ENCODE results near the gene LRRC51.

Gene LRRC51

GRCh38 chr11:72100009-72100408 lies 19.4 kb downstream of the LRRC51 start:
- H3K36me3 ChIP-seq = peaks cover 19% of the 10 kb centered on the region

GRCh38 chr11:72100462-72100861 lies 19.8 kb downstream of the LRRC51 start:
- no peak for DNase-seq
- H3K36me3 ChIP-seq = peaks cover 19% of the 10 kb centered on the region
- TF ChIP-seq CTCF (IDR thresholded peaks at IDR 0.05; ENCODE audit: low read depth, low read length) = no peak
- H3K4me1 ChIP-seq = peaks cover 6% of the 10 kb centered on the region; the same call in 1 of the 2 replicates
- no peaks in the 10 kb centered on the region for H3K27me3 ChIP-seq
- no peaks in the 10 kb centered on the region for H3K9me3 ChIP-seq
- no peak overlapping the region for H3K4me3 ChIP-seq (ENCODE audit: low read depth, low read length)

More at GRCh38 chr11:72100009-72100408, 19.4 kb downstream of the LRRC51 start:
- Histone ChIP-seq H3K4me1 (peaks cover 6% of the 10 kb centered on the region; the same call in 1 of the 2 replicates), H3K9me3 (no peaks in the 10 kb centered on the region), H3K4me3 (ENCODE audit: low read depth, low read length) (no peak overlapping the region), H3K27me3 (no peaks in the 10 kb centered on the region)
- TF ChIP-seq CTCF (IDR thresholded peaks at IDR 0.05; ENCODE audit: low read depth, low read length) = no peak
- no peak for DNase-seq

- Histone ChIP-seq H3K27me3 (no peaks in the 10 kb centered on the region), H3K4me3 (ENCODE audit: low read depth, low read length) (peak overlapping the region; percentile 95), H3K36me3 (peaks cover 19% of the 10 kb centered on the region), H3K4me1 (peaks cover 6% of the 10 kb centered on the region; the same call in 1 of the 2 replicates), H3K9me3 (no peaks in the 10 kb centered on the region)
- DNase-seq = no peak
- no peak for TF ChIP-seq CTCF (IDR thresholded peaks at IDR 0.05; ENCODE audit: low read depth, low read length)
Measured at GRCh38 chr11:72102162-72102561, 21.5 kb downstream of the LRRC51 start.

GRCh38 chr11:72102631-72102945 lies 21.9 kb downstream of the LRRC51 start:
- TF ChIP-seq CTCF (IDR thresholded peaks at IDR 0.05; ENCODE audit: low read depth, low read length) = no peak
- peaks cover 6% of the 10 kb centered on the region; the same call in 1 of the 2 replicates for H3K4me1 ChIP-seq
- H3K27me3 ChIP-seq = no peaks in the 10 kb centered on the region
- no peaks in the 10 kb centered on the region for H3K9me3 ChIP-seq
- H3K4me3 ChIP-seq (ENCODE audit: low read depth, low read length) = peak overlapping the region; percentile 95
- no peak for DNase-seq
- peaks cover 17% of the 10 kb centered on the region for H3K36me3 ChIP-seq

GRCh38 chr11:72102946-72103753 lies 22.5 kb downstream of the LRRC51 start, which contains the start of gene LAMTOR1:
LAMTOR1 (minus strand) TSS chr11:72103297; CDS start chr11:72103224, 73 bp downstream.
- no peaks in the 10 kb centered on the region for H3K27me3 ChIP-seq
- H3K36me3 ChIP-seq = peaks cover 12% of the 10 kb centered on the region
- peak within 1 kb of the TSS; percentile 95 for H3K4me3 ChIP-seq (ENCODE audit: low read depth, low read length)
- TF ChIP-seq CTCF (IDR thresholded peaks at IDR 0.05; ENCODE audit: low read depth, low read length) = peak; percentile 53
- peaks cover 6% of the 10 kb centered on the region; the same call in 1 of the 2 replicates for H3K4me1 ChIP-seq
- no peaks in the 10 kb centered on the region for H3K9me3 ChIP-seq
- DNase-seq = peak; percentile 100

- Histone ChIP-seq H3K9me3 (no peaks in the 10 kb centered on the region), H3K4me3 (ENCODE audit: low read depth, low read length) (peak overlapping the region; percentile 49), H3K27me3 (no peaks in the 10 kb centered on the region), H3K36me3 (peaks cover 6% of the 10 kb centered on the region), H3K4me1 (peaks cover 6% of the 10 kb centered on the region; the same call in 1 of the 2 replicates)
- no peak for TF ChIP-seq CTCF (IDR thresholded peaks at IDR 0.05; ENCODE audit: low read depth, low read length)
- no peak for DNase-seq
Measured at GRCh38 chr11:72103754-72104167, 23.1 kb downstream of the LRRC51 start.

Data from BE2C (cell line).